Stimulated activated CD8-positive, alpha-beta memory T cell treated with anti-CD3 and anti-CD28 coated beads, Interleukin-15, amount 100 ng/mL, for 1 hour (primary cell): Measurements from ENCODE around the gene SET.
A peak's percentile ranks its signal among the peaks of the same experiment; 100 is the strongest.
"Not testable (repeated sequence)": the region's sequence is repeated elsewhere in the genome, so short reads cannot be mapped to it uniquely, and the experiment has no call there.

ENCODE experiments used
- DNase-seq: peaks from one replicate; pipeline ENCODE4 v3.0.0-alpha.2; 2020; ENCODE audit warnings: low read depth

The SET gene

GRCh38 chr9:128687453-128687852 is 1.6 kb upstream of the SET start:
- DNase-seq = no peak

- no peak for DNase-seq
Observed at GRCh38 chr9:128689293-128689774, 312 bp downstream of the SET start.

GRCh38 chr9:128689820-128690683 is 1.0 kb downstream of the SET start:
- no peak for DNase-seq

GRCh38 chr9:128690684-128691034 is 1.6 kb downstream of the SET start:
- no peak for DNase-seq

- not testable (repeated sequence) for DNase-seq
Observed at GRCh38 chr9:128693738-128694137, 4.7 kb downstream of the SET start.

- no peak for DNase-seq
Observed at GRCh38 chr9:128694344-128694743, 5.3 kb downstream of the SET start.

- no peak for DNase-seq
Observed at GRCh38 chr9:128696923-128697707, 8.1 kb downstream of the SET start.

- not testable (repeated sequence) for DNase-seq
Observed at GRCh38 chr9:128699096-128699795, 10.2 kb downstream of the SET start.

- DNase-seq = no peak
Observed at GRCh38 chr9:128701227-128701854, 12.3 kb downstream of the SET start.

- peak; percentile 76 for DNase-seq
Observed at GRCh38 chr9:128702445-128702948, 13.5 kb downstream of the SET start, which contains the start of gene PKN3. TSS of gene PKN3 (plus strand) at chr9:128702503. CDS start at chr9:128702916, 413 bp downstream.

GRCh38 chr9:128702949-128703615 is 14.1 kb downstream of the SET start:
- DNase-seq = no peak

GRCh38 chr9:128703616-128704355 is 14.8 kb downstream of the SET start:
- no peak for DNase-seq

- DNase-seq = no peak
Observed at GRCh38 chr9:128704356-128704670, 15.3 kb downstream of the SET start.

- no peak for DNase-seq
Observed at GRCh38 chr9:128705051-128705965, 16.3 kb downstream of the SET start.

- no peak for DNase-seq
Observed at GRCh38 chr9:128706045-128706444, 17.0 kb downstream of the SET start.

- DNase-seq = no peak
Observed at GRCh38 chr9:128706671-128707381, 17.8 kb downstream of the SET start.

- DNase-seq = no peak
Observed at GRCh38 chr9:128707446-128707845, 18.4 kb downstream of the SET start.

- DNase-seq = no peak
Observed at GRCh38 chr9:128712451-128713410, 23.7 kb downstream of the SET start.
